HG03135 (cell line): ENCODE results near the gene NR2F2.

Experiments used
- ATAC-seq: cut with Tn5 transposase; IDR thresholded peaks from one replicate; pipeline ENCODE4 v1.9.1; 2021; ENCODE audit warnings: mild to moderate bottlenecking, moderate library complexity; ENCODE audit not compliant: unreplicated experiment

The NR2F2 gene

DNA sequence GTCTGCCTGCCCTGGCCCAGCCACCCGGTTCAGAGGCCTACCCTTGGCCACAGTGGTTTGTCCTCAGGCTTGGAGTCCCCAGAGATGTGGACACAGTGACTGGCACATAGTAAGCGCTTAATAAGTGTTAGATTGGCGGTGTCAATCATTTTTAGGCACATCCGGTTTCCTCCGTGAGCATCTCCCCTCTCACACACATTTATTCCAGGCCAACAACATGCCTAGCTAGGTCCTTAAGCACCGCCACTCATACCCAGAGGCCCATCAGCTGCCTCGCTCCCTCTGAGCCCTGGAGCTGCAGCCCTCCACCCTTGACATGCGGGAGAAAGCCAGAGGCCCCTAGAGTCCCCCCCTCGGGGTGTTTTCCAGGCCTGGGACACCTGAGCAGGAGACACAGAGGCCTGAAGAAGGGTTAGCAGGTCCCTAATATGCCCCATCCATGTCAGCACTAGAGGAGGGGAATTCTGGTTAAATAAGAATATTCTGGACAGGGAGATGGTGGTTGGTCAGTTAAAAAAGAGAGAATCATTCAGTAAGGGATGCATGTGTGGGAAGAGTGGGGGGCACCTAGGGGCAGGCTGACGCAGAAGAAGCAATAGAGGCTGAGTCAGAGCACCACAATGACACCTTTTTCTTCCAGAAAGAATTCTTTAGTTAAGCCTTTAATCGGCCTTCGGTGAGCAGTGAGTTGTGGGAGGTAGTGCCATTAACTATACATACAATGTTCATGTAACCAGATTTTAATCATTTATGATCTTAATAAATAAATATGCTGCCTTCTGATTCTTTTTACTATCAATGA is 22.3 kb downstream of the NR2F2 start:
- ATAC-seq = no peak

DNA sequence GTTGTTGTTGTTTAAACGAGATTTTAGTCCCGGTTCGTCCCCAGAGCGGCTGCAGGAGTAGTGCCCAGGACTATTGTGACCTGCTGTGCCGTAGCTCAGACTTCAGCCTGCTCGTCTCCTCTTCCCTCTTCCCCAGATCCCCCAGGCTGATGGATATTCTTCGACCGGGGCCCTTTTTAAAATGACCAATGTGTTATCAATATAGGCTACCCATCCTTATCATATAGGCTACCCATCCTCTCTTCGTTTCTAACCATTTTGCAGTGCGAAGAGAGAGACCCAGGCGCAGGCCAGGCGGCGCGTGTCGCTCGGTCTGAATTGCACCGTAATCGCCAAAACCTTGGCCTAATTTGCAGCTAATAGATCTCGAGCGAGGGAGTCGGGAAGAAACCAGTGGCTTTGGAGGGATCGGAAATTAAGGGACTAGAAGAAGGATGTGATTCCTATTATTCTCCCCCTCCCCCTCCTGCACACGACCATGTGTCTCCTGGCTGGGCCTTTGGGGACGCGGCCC is 23.0 kb downstream of the NR2F2 start:
- ATAC-seq = no peak

DNA sequence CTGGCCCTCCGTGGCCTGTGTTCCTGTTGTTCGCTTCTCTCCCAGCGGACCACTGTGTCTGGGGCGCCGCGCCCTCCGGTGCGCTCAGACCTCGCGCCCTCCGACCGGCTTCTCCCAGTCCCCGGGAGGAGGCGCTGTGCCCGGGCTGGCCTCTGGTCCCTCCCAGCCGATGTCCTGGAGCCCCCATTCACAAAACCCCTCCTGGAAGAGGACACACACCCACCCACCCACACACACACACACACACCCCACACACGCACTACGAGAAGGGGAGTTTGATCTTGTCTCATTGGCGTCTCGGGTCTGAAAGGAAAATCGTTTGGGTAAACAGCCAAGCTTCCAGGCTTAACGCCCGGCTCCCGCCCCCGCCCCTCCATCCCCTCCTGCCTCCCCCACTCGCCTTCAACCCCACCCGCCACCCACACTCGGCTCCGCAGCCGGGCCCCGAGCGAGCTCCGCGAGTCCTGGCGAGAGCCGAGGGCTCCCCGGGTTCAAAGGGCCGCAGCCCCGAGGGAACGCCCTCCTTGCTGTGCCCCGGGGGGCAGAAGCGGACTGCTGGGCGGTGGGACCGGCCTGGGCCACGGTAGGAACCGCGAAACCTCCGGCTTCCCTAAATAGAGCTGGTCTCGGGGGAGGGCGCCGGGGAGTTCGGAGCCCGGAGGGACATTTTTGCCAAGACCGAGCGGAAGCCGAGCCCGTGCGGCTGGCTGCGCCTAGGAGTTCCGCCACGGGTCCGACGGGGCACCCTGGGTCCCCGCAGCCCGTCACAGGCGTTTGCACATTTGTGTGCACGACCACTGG is 23.6 kb downstream of the NR2F2 start:
- no peak for ATAC-seq

DNA sequence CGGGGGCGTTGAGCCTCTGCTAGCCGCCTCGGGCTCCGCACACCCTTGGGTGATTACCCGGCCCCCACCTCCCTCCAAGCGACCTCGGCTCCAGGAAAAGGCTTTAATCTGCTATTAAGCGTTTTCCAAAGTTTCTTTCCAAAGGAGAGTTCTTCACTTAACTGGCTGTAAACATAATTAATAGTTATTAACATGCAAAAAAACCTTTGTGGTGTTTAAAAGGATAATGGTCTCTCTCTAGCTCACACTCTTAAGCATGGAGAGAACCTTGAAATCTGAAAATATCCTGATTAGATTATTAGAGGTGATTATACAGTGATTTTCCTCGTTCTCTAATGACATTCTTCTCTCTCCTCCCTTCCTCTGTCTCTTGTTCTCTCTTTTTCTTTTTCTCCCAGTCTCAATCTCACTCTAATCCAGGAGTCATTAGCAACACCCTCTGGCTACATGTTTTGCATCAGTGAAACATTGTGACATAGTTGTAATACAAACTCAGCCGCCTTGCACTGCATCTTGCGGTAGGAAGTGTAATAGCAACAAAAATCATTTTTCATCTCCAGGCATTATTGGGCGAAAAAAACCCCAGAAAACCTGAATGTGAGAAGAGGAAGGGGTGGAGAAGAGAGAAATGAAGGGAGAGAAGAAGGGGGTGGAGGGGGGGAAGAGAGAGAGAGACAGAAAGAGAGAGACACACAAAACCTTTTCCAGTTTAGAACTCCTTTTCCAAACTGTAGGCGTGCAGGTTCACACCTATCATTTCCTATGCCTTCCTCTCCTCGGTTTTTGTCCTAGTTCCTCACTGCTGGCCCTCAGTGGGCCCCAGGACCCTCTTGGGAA is 24.4 kb downstream of the NR2F2 start:
- no peak for ATAC-seq

DNA sequence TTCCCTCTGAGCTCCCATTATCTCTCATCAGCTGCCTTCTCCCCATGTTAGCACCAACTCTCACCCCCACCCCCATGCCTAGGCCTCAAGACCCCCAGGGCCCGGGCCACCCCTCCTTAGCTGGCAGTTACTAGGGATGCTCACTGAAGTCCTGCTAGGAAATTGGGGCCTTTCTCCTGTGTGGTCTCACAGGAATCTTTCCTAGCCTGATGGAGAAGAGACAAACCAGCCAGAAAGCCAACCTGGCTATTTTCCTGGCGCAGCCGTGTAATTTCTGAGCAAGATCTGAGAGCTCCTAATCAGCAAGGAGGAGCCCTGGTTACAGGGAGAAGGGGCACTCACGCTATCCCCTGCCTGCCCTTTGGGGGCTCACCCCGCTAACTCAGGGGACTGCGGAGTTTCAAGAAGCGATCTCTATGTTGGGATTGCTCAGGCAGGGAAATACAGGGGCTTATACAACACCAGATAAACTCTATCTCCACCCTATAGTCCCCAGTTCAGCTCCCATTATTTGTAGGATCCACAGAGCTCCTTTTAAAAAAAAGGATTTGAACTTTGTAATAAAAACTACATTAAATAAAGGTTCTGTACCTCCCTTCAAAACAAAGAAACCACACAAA is 25.2 kb downstream of the NR2F2 start:
- no peak for ATAC-seq

DNA sequence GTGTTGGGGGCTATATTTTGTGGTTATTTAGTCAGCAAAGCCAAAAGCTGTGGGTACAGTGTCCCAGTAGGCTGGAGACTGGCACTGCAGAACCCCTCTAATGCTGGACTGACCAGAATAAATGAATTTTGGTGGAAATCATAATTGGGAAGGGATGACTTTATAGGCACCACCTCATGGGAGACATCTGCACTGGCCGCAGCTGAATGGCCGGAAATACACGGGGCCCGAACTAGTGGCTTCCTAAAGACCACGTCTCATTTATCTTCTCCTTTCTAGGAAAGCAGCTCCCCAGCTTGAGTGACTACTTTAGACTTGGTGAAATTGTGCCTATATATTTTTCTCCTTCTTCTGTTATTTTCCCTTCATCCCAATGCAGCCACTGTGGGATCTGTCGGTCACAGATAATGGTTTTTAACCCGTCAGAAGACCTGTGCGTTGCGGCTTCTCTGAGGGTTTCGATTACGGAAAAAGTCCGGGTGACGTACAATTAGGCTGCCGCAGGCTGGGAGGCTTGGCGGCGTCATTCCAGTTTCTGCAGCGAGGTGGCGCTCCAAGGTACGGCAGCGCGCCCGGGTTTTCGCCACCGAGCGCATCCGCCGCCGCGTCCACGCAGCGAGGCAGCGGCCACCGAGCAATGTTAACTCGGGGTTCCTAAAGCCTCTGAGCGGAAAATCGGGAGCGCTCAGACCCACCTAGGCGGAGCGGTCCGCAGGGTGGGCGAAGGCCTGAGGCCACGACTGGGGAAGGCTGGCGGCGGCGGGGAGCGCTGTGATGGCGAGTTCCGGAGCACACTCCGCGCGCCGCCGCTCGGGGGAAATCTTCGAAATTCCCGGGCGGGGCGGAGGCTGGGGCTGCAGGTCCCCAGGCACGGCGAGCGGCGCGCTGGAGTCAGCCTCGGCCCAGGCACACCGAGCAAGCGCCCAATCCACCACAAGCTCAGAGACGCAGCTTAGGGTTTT is 26.3 kb downstream of the NR2F2 start:
- ATAC-seq = peak; percentile 68

DNA sequence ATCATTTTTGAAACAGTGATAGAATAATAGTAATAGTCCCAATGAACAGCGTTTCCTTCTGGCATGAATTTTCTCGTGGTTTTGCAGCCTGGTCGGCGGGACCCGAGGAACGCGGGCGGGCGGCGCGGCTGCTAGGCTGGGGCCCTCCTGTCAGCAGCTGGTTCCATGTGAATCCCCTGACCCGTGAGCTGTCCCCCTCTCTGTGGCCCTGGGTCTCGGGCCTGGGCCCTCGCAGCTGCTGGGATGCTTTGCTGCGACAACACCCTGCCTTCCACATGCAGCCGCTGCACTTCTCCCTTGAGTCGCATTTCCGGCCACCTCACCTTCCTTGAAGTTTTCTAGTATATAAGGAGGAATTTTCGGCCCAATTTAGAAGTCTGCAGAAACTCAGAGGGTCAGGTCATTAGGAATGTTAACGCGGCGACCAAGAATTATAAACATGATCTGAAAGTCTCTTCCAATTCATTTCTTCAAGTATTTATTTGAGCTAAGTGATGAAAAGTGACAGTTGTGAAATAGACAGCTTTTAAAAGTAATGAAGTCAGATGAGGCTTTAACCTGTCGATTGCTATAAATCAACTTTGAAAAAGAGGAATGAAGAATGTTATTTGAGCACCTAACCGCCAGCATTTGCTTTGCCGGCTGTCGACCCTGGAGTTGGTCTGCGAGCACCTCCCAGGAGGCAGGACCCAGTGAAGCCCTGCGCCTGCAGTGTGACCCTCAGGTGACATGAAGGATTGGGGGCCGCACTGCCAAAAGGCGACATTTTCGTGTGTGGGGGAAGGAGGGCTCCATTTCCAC is 27.7 kb downstream of the NR2F2 start:
- no peak for ATAC-seq

DNA sequence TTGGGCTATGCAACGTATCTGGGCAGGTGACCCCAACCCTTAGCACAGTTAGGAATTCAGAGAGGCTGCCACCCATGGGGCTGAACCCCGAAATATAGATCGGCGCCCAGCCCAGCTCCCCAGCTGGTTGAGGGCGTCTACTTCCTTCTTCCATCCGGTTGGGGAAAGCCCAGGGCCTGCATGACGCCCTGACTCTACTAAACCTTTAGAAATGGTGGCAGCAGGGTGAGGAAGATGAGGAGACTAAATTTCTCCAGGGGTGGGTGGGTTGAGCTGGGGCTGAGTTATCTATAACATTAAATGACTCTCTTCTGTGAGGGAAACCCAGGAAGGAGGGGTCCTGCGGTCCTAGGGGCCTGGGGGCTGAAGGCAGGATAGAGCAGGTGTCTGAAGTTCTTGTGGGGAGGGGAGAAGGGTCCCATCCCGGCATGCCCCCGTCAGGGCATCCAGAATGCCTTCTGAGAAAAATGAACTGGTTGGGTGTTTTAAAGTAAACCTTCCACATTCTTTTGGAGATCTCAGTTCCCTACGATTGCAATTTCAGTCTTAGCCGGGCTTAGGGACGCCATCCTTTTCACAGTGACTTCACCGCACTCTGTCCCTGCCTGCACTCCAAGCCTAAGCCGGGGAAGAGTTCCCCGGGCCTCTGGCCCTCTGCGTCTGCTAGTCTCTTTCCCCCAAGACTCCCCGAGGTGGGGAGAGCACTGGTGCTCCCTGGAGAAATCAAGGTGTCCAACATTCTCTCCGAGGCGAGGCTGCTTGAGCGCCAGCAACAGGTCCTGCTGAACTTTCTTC is 28.5 kb downstream of the NR2F2 start:
- no peak for ATAC-seq

DNA sequence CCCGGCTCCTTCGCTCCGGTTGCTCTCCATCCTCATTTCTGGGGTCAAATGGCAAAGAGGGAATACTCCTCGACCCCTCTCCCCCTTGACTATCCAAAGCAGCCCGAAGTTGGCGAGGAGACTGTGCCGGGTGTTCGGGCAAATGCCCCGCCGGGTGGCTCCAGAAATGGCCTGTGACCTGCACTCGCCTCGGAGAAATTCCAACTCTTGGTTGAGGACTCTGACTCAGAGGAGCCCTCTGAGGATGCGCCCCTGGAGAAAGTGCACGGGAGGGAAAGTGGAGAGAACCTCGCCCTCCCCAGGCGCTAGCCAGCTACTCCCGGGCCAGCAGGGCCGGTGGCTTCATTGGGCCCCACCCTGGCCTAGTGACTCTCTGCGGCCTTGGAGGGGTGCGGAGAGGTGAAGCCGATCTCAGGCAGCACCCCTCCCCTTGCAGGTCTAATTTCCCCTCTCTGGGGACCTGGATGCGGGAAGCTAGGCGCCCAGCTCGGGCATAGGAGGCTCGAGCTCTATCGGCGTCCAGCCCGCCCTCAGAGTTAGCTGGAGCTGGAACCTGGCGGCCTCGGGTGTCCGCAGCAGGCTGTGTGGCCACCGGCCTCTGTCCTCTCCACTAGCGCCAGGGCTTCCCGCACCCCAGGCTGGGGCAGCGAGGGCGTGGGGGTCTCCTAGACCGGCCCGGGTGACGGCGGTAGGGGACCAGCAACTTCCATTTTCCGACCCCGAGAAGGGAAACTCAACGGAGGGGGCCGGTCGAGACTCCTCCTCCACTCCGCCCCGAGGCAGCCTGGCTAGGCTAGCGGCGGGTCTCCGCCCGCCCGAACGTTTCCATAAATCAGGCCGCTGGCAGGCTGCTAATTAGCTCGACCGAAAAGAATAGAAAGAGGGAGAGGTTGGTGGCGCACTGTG is 29.4 kb downstream of the NR2F2 start:
- no peak for ATAC-seq

DNA sequence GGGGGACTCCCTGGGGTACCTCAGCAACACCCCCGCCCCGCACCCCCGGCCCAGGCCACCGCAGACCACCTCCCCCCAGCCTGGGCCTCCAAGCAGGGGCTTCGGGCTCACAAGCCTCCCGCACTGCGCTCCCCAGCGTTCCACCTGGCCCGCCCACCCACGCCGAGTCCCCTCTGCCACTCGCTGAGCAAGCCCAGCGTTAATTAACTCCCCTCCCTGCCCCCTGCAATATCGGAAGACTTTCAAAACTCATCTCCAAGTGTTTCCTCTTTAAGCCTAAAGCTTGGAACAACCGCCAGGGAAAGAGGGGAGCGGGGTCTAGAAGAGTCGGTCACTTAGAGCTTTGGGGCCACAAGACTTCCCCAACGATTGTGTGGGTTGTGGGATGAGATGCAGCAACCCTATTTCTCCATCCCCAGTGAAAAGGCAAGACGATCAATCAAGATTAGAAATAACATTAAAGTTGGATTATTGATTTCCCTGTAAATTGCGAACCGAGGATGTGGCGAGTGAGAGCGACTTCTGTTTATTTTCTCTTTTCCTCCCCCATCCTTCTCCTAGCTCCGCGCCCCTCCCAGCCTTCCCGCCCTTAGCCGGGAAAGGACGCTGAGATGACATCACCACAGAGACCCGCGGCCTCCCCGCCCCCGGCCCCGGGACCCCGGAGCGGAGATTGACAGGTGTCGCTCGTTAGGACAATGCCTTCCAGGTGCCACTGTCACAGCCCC is 30.2 kb downstream of the NR2F2 start:
- ATAC-seq = no peak

DNA sequence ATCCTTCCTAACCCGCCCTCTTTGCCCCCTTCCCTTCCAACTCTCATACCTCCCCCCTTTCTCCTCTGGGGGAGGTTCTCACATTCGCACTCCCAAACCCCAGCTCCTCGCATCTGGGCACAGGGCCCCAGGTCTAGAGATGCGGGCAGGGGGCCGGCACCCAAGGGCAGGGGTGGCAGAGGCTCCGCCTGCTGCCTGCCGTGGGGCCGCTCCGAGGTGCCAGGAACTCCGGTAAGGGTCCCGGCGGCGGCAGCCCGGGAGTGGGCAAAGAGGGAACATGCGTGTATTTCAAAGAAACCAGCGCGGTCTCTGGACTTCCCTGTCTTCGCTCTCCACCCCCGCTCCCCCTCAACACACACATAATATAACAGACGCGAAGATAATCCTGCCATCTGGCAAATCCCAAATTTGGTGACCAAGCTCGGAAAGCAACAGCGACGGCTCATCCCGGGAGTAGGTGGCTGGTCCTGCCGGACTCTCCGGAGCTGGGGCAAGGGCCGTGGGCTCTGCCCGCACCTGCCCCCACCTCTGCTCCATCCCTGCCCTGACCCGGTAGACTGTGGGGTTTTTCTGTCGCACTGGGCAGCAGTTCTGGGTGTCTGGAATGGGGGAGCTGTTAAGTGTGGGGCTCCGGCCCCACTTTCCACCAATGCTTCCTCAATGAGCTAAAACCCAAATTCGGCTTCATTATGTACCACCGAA is 31.0 kb downstream of the NR2F2 start:
- no peak for ATAC-seq

DNA sequence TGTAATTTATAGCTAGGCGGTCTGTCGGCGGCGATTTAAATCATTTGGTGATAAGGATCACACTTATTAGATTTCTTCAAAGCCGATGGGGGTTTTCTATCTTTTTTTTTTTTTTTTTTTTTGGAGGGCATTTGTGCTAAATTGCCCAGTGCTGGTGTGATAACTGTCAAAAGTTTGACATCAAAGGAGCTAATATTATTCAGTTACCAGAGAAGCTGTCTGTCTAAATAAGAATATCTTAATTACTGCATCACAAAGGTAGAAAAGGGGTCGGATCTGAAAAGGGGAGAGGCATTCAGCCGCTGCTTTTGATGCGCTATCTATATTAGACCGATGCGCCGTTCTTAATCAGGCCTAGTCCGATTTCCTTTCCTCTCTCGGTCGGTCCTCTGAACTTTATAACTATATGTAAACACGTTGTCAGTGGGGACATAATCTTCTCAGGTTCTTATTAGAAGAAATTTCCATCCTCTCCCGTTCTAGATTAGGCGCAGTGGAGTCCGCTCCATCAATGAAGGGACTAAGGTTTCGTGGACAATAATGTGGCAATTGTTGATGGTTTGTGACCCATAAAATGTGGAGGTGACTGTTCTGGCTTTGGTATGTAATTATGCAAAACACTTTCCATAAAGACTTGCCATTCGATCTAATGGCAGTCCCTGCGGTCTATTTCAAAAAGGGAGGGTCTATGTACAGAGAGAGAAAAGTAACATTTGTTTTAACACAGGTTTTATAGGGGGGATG is 31.7 kb downstream of the NR2F2 start:
- no peak for ATAC-seq

DNA sequence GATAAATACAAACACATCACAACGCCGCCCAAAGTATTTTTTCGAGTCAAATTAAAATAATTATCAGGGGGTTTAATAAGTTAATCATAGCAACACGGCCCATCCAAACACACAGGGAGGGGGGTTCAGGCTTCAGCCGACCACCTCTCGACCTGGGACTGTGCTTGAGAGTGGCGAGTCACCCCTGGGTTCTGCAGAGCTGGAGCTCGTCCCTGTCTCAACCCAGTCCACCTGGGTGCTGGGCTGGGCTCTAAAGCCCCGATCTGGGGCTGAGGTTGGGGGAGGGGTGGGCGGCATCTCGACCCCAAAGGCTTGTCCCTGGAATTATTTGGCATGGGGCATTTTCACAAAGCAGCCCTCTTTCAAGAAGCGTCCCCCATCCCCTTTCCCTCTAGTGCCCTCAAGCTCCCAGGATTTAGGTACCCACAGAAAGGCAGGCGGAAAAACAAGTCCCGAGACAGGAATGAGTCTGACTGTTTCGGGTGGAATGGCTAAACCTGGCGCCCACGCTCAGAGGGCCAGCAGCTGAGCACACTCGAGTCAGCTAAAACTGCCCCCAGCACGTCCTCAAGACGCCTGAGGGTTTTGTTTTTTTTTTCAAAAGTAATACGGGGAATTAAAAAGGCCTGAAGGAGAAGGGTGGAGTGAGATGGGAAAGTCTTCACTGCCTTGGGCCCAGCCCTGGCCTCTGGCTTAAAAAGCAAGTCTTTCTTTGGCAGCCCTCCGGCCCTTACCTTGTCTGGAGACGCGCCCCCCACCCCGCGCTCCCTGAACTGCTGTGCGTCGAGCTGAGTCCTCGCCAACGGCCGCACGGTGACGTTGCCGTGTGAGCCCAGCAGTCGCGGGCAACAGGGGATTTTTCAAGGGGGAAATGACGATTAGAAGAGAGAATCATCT is 32.5 kb downstream of the NR2F2 start:
- no peak for ATAC-seq

DNA sequence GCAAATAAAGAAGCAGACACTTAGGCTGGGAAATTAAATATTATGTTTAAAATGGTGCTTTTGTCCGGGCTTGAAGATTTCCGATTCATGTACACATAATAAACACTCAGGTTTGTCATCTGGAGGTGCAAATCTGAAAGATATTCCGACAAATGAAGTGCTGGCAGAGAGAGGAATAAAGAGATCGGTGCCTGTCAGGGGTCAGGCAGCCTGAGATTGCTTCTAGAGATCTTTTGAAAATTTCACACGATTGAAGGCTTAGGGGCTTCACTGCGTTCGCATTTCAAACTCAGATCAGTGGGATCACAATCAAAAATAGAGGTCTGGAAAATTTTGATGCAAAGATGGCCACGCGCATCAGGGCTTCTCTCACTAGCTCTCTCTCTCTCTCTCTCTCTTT is 33.2 kb downstream of the NR2F2 start:
- no peak for ATAC-seq
